PC-3 (cell line): ENCODE results near the gene CYTIP. TPM values are rescaled to one million over a fixed set of nuclear protein-coding genes. Genes with fewer than 3 reads are reported as not detected.

Experiments
- ATAC-seq: fragments of 200-7000 bp; cut with Tn5 transposase; 2 replicates; pipeline ENCODE4 v1.9.1; 2020; ENCODE audit warnings: mild to moderate bottlenecking, moderate library complexity
- BruUV-seq: library from RNA; stranded (reverse); fragments of 400-500 nt; replicated peaks from 2 replicates; lab custom pipeline; 2021; lab: Mats Ljungman, UMichigan
- CTCF ChIA-PET: fragments of 300-600 bp; sonication (Branson Sonifier 250); formaldehyde crosslinking; loops from one replicate; lab custom pipeline; 2022; ENCODE audit warnings: antibody characterized with exemption; lab: Charles Lee
- POLR2A ChIA-PET: fragments of 300-600 bp; sonication (Branson Sonifier 250); formaldehyde crosslinking; loops from one replicate; lab custom pipeline; 2022; ENCODE audit warnings: antibody characterized with exemption; ENCODE audit not compliant: unreplicated experiment; lab: Charles Lee
- DNase-seq: peaks from one replicate; pipeline ENCODE4 v3.0.0-alpha.2; 2015
- H2AFZ ChIP-seq: fragments of 300-600 bp; sonication (generic); 2 replicates; pipeline ENCODE4 v1.6.0; 2016; ENCODE audit warnings: antibody characterized with exemption, low read length
- H3F3A ChIP-seq: fragments of 300-600 bp; sonication (generic); one replicate; pipeline ENCODE4 v1.6.0; 2017; ENCODE audit warnings: antibody characterized with exemption, low read length, control low read depth, mild to moderate bottlenecking; ENCODE audit not compliant: unreplicated experiment
- H3K27ac ChIP-seq: fragments of 300-600 bp; sonication (generic); 2 replicates; pipeline ENCODE4 v1.5.1; 2016; ENCODE audit warnings: mild to moderate bottlenecking, low read length
- H3K27me3 ChIP-seq: fragments of 300-600 bp; sonication (generic); 2 replicates; pipeline ENCODE4 v1.6.1; 2016; ENCODE audit warnings: low read length, mixed read lengths
- H3K36me3 ChIP-seq: fragments of 300-600 bp; sonication (generic); 2 replicates; pipeline ENCODE4 v1.6.1; 2016; ENCODE audit warnings: low read depth, mixed run types, low read length, mixed read lengths
- H3K4me1 ChIP-seq: fragments of 300-600 bp; sonication (generic); 2 replicates; pipeline ENCODE4 v1.5.1; 2016; ENCODE audit warnings: low read length; ENCODE audit not compliant: insufficient read depth
- H3K4me2 ChIP-seq: fragments of 300-600 bp; sonication (generic); 2 replicates; pipeline ENCODE4 v1.6.0; 2016; ENCODE audit warnings: low read length
- H3K4me3 ChIP-seq: fragments of 300-600 bp; sonication (generic); 2 replicates; pipeline ENCODE4 v1.5.1; 2016; ENCODE audit warnings: mild to moderate bottlenecking, low read length, mixed read lengths
- H3K79me2 ChIP-seq: fragments of 300-600 bp; sonication (generic); 2 replicates; pipeline ENCODE4 v1.6.1; 2017; ENCODE audit warnings: low read length, mixed read lengths
- H3K9ac ChIP-seq: fragments of 300-600 bp; sonication (generic); 2 replicates; pipeline ENCODE4 v1.6.0; 2016; ENCODE audit warnings: mild to moderate bottlenecking, low read length
- H3K9me2 ChIP-seq: fragments of 300-600 bp; sonication (generic); replicated peaks from 2 replicates; pipeline ENCODE4 v1.6.1; 2016; ENCODE audit warnings: mixed run types, low read length, mixed read lengths
- H3K9me3 ChIP-seq: fragments of 300-600 bp; sonication (generic); 2 replicates; pipeline ENCODE4 v1.6.1; 2016; ENCODE audit warnings: low read length, mixed read lengths
- H4K20me1 ChIP-seq: fragments of 300-600 bp; sonication (generic); 2 replicates; pipeline ENCODE4 v1.6.1; 2016; ENCODE audit warnings: low read length, mixed read lengths
- EZH2 ChIP-seq: fragments of 300-600 bp; sonication (generic); IDR thresholded peaks from one replicate; pipeline ENCODE4 v1.6.1; 2017; ENCODE audit warnings: antibody characterized with exemption, mild to moderate bottlenecking, low read length; ENCODE audit not compliant: unreplicated experiment
- EZH2phosphoT487 ChIP-seq: fragments of 300-600 bp; sonication (generic); IDR thresholded peaks from 2 replicates; pipeline ENCODE4 v1.6.1; 2018; ENCODE audit warnings: mild to moderate bottlenecking, antibody characterized with exemption, low read length, borderline replicate concordance
- intact Hi-C: fragments of 100-400 bp; cut with micrococcal nuclease; formaldehyde crosslinking; loops from 2 replicates; pipeline ENCODE4 v1.9.0; 2023
- total RNA-seq: library from RNA; depleted of rRNA; stranded (reverse); fragments of >200 nt; gene quantifications from 2 replicates; pipeline ENCODE4 v1.2.3, GENCODE V29; 2014
- TF ChIP-seq, protein P1 (sequence below): fragments of 300-600 bp; sonication (generic); conservative IDR thresholded peaks from 2 replicates; pipeline ENCODE4 v1.5.1; 2017; ENCODE audit warnings: antibody characterized with exemption, low read depth, mild to moderate bottlenecking, low read length

The CYTIP gene
- total RNA-seq, 1 experiment from 2014 or later = 0.26 TPM

DNA sequence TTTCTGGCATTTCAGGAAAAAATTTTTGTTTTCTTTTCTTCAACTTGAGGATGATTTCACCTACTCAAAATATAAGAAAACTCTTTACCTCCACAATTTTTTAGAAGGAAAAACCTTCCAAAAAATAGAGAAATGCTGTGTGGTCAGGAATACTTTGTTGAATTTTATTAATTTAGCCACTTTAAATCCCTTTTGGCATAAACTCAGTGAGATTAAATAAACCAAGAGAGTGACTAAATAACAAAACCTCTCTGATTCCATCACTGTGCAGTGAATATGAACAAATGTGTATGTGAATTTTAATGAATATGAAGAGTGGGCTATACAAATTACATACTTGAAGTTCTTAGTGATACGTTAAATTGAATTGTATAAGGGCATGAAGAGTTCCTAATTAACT lies 25.8 kb upstream of the CYTIP start:
- BruUV-seq = no TSS peak
- Histone ChIP-seq H3F3A (no peaks in the 10 kb centered on the region), H3K79me2 (no peaks in the 10 kb centered on the region), H4K20me1 (no peaks in the 10 kb centered on the region), H3K9me3 (no peaks in the 10 kb centered on the region), H3K4me3 (no peak overlapping the region), H2AFZ (no peak overlapping the region), H3K27ac (no peak overlapping the region), H3K9me2 (no peaks in the 10 kb centered on the region), H3K36me3 (no peaks in the 10 kb centered on the region), H3K4me1 (peaks cover 5% of the 10 kb centered on the region; the same call in 1 of the 2 replicates), H3K4me2 (no peak overlapping the region), H3K9ac (no peak overlapping the region), H3K27me3 (no peaks in the 10 kb centered on the region)
- ChIA-PET POLR2A (no interaction called here), CTCF (no interaction called here)
- TF ChIP-seq, protein P1, sequence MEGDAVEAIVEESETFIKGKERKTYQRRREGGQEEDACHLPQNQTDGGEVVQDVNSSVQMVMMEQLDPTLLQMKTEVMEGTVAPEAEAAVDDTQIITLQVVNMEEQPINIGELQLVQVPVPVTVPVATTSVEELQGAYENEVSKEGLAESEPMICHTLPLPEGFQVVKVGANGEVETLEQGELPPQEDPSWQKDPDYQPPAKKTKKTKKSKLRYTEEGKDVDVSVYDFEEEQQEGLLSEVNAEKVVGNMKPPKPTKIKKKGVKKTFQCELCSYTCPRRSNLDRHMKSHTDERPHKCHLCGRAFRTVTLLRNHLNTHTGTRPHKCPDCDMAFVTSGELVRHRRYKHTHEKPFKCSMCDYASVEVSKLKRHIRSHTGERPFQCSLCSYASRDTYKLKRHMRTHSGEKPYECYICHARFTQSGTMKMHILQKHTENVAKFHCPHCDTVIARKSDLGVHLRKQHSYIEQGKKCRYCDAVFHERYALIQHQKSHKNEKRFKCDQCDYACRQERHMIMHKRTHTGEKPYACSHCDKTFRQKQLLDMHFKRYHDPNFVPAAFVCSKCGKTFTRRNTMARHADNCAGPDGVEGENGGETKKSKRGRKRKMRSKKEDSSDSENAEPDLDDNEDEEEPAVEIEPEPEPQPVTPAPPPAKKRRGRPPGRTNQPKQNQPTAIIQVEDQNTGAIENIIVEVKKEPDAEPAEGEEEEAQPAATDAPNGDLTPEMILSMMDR = no peak
- TF ChIP-seq EZH2 (no peak), EZH2phosphoT487 (no peak)
- DNase-seq (no peak), ATAC-seq (no peak)
- intact Hi-C loops = no loop called here

GRCh38 chr2:157468931-157469708 lies 25.2 kb upstream of the CYTIP start:
- ChIA-PET POLR2A (no interaction called here), CTCF (no interaction called here)
- peak; percentile 40; the same call in 1 of the 2 replicates for ATAC-seq
- TF ChIP-seq, protein P1 = no peak
- TF ChIP-seq EZH2 = no peak
- no peak for TF ChIP-seq EZH2phosphoT487
- intact Hi-C loops = no loop called here
- BruUV-seq = no TSS peak
- Histone ChIP-seq H3K36me3 (no peaks in the 10 kb centered on the region), H3K27ac (no peak overlapping the region), H3K4me3 (no peak overlapping the region), H3K79me2 (no peaks in the 10 kb centered on the region), H3K4me2 (no peak overlapping the region), H4K20me1 (no peaks in the 10 kb centered on the region), H3K4me1 (peaks cover 5% of the 10 kb centered on the region; the same call in 1 of the 2 replicates), H3F3A (no peaks in the 10 kb centered on the region), H2AFZ (no peak overlapping the region), H3K9ac (no peak overlapping the region), H3K9me3 (no peaks in the 10 kb centered on the region), H3K9me2 (no peaks in the 10 kb centered on the region), H3K27me3 (no peaks in the 10 kb centered on the region)
- DNase-seq = peak; percentile 46

DNA sequence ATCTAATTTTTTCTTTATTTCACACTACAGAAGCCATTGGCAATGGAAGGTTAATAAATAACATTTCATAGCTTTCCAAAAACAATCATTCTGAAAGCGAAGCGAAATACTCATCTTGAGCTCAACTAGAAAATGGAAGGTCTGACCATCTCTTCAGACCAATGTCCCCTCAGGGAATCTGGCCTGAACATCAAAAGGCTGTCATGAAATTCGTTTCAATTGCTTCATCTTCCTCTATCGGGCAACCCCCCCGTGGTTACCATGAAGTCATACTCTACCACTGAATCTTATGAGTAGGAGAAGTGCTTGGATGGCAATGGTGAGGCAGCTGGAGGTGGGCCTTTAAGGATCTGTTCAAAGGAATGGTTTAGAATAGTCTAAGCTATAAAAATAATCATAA lies 22.9 kb upstream of the CYTIP start:
- Histone ChIP-seq H3K36me3 (no peaks in the 10 kb centered on the region), H3K79me2 (no peaks in the 10 kb centered on the region), H3K4me1 (peaks cover 5% of the 10 kb centered on the region; the same call in 1 of the 2 replicates), H3K4me2 (no peak overlapping the region), H3K9me3 (no peaks in the 10 kb centered on the region), H3K9me2 (no peaks in the 10 kb centered on the region), H2AFZ (no peak overlapping the region), H3K4me3 (no peak overlapping the region), H3F3A (no peaks in the 10 kb centered on the region), H3K9ac (no peak overlapping the region), H3K27me3 (no peaks in the 10 kb centered on the region), H3K27ac (no peak overlapping the region), H4K20me1 (no peaks in the 10 kb centered on the region)
- TF ChIP-seq EZH2phosphoT487 (no peak), EZH2 (no peak)
- TF ChIP-seq, protein P1 = no peak
- DNase-seq = no peak
- ChIA-PET POLR2A (no interaction called here), CTCF (no interaction called here)
- no peak for ATAC-seq
- BruUV-seq = no TSS peak
- intact Hi-C loops = no loop called here
